ENCODE measurements around the gene PDE6D. TPM values are rescaled to one million over a fixed set of nuclear protein-coding genes. Genes with fewer than 3 reads are reported as not detected.

PDE6D gene
- polyA plus RNA-seq, 3 donors, result 28.4 to 54.6 (median 50.5) TPM

DNA sequence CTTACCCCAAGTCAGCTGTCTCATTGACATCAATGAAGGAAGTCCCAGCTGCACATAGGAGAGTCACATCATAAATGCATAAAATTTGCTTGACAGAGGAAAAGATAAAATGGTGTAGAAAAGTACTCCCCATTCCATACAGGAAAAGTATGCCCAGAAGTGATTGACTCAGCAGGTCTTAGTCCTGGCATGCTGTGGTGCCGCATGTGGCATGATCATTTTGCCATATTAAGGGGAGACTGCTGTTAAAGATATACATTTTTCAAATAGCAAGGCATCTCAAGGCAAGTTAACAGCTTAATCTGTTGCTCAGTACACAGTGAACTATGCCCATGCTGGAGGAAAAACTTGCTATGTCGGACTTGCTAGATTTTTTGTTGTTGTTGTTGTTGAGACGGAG is 13.3 kb upstream of the PDE6D start:
- no peak for DNase-seq
- H3K27me3 Mint-ChIP-seq (ENCODE audit: low read depth in 3 of 3), result no peaks in the 10 kb centered on the region
- intact Hi-C loops (cut with micrococcal nuclease), result no loop called here
- Histone ChIP-seq H4K20me1 (ENCODE audit: insufficient read depth, low read length) (peaks cover 18% of the 10 kb centered on the region), H3K9ac (ENCODE audit: insufficient read depth, low read length, poor library complexity, severe bottlenecking) (no peak overlapping the region), H2AFZ (ENCODE audit: insufficient read depth, low read depth, low read length, poor library complexity, severe bottlenecking) (no peak overlapping the region), H3K27ac (ENCODE audit: low read depth in 1 of 2, low read length in 2 of 2) (no peak overlapping the region), H3K4me3 (replicated peaks in 1 of 3; ENCODE audit: low read depth in 2 of 3, low read length in 3 of 3) (no peak overlapping the region), H3K9me3 (replicated peaks in 1 of 2; ENCODE audit: control insufficient read depth in 1 of 2, insufficient read depth in 1 of 2, low read length in 2 of 2) (no peaks in the 10 kb centered on the region), H3K36me3 (replicated peaks in 1 of 2; ENCODE audit: control insufficient read depth in 1 of 2, insufficient read depth in 2 of 2, low read length in 2 of 2) (peaks cover 77 to 95% of the 10 kb centered on the region in 2 donors), H3K79me2 (ENCODE audit: insufficient read depth, low read length) (peaks cover 25% of the 10 kb centered on the region), H3K27me3 (ENCODE audit: control insufficient read depth in 2 of 2, insufficient read depth in 2 of 2, low read length in 2 of 2) (no peaks in the 10 kb centered on the region), H3K4me1 (ENCODE audit: control insufficient read depth in 1 of 2, insufficient read depth in 2 of 2, low read length in 2 of 2) (no peaks in the 10 kb centered on the region), H3K4me2 (replicated peaks; ENCODE audit: extremely low read depth, low read length, poor library complexity, severe bottlenecking) (no peak overlapping the region)
- H3K36me3 Mint-ChIP-seq, result peaks cover 72 to 98% of the 10 kb centered on the region in 2 donors
- H3K9me3 Mint-ChIP-seq, result no peaks in the 10 kb centered on the region
- peak overlapping the region in 1 of 7 donors; percentile 2 for H3K27ac Mint-ChIP-seq
- TF ChIP-seq, protein P1, sequence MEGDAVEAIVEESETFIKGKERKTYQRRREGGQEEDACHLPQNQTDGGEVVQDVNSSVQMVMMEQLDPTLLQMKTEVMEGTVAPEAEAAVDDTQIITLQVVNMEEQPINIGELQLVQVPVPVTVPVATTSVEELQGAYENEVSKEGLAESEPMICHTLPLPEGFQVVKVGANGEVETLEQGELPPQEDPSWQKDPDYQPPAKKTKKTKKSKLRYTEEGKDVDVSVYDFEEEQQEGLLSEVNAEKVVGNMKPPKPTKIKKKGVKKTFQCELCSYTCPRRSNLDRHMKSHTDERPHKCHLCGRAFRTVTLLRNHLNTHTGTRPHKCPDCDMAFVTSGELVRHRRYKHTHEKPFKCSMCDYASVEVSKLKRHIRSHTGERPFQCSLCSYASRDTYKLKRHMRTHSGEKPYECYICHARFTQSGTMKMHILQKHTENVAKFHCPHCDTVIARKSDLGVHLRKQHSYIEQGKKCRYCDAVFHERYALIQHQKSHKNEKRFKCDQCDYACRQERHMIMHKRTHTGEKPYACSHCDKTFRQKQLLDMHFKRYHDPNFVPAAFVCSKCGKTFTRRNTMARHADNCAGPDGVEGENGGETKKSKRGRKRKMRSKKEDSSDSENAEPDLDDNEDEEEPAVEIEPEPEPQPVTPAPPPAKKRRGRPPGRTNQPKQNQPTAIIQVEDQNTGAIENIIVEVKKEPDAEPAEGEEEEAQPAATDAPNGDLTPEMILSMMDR (IDR thresholded peaks at IDR 0.05), result no peak
- no CpG with 5 or more reads among the region's 3 CpGs for WGBS (ENCODE audit: insufficient coverage)
- no peaks in the 10 kb centered on the region for H3K4me1 Mint-ChIP-seq
- H3K4me3 Mint-ChIP-seq, result no peak overlapping the region

DNA sequence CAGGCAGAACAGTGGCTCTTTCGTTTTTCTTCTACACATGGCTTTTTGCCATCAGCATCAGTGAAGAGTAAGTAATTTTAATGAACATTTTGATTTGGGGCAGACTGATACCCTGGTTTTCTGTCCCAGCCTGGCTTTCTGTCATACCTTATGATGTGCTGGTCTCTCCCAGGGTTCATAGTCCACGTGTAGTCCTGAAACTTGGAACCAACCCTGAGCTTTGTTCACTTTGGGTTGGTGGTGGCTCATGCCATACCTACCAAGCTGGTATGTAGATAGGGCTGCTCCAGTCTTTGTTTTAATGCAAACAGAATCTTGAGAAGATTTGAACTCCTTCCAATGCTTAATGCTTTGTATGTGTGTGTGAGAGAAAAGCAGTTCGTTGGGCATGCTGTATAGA is 10.0 kb upstream of the PDE6D start:
- Histone ChIP-seq H4K20me1 (ENCODE audit: insufficient read depth, low read length) (peaks cover 35% of the 10 kb centered on the region), H3K36me3 (replicated peaks in 1 of 2; ENCODE audit: control insufficient read depth in 1 of 2, insufficient read depth in 2 of 2, low read length in 2 of 2) (peaks cover 57 to 77% of the 10 kb centered on the region in 2 donors), H3K79me2 (ENCODE audit: insufficient read depth, low read length) (peaks cover 52% of the 10 kb centered on the region), H3K9me3 (replicated peaks in 1 of 2; ENCODE audit: control insufficient read depth in 1 of 2, insufficient read depth in 1 of 2, low read length in 2 of 2) (no peaks in the 10 kb centered on the region), H3K27me3 (ENCODE audit: control insufficient read depth in 2 of 2, insufficient read depth in 2 of 2, low read length in 2 of 2) (no peaks in the 10 kb centered on the region), H3K4me1 (ENCODE audit: control insufficient read depth in 1 of 2, insufficient read depth in 2 of 2, low read length in 2 of 2) (peaks cover 9 to 14% of the 10 kb centered on the region in 2 donors), H3K27ac (ENCODE audit: low read depth in 1 of 2, low read length in 2 of 2) (no peak overlapping the region), H3K4me3 (replicated peaks in 1 of 3; ENCODE audit: low read depth in 2 of 3, low read length in 3 of 3) (no peak overlapping the region), H3K9ac (ENCODE audit: insufficient read depth, low read length, poor library complexity, severe bottlenecking) (no peak overlapping the region), H2AFZ (ENCODE audit: insufficient read depth, low read depth, low read length, poor library complexity, severe bottlenecking) (no peak overlapping the region), H3K4me2 (replicated peaks; ENCODE audit: extremely low read depth, low read length, poor library complexity, severe bottlenecking) (no peak overlapping the region)
- Mint-ChIP-seq H3K27ac (no peak overlapping the region), H3K4me1 (peaks cover 10% of the 10 kb centered on the region), H3K27me3 (ENCODE audit: low read depth in 3 of 3) (no peaks in the 10 kb centered on the region), H3K36me3 (peaks cover 55 to 73% of the 10 kb centered on the region in 2 donors), H3K4me3 (no peak overlapping the region), H3K9me3 (no peaks in the 10 kb centered on the region)
- intact Hi-C loops (cut with micrococcal nuclease), result no loop called here
- DNase-seq, result no peak
- 100% methylated on average over 2 of the region's 3 CpGs for WGBS (ENCODE audit: insufficient coverage)
- TF ChIP-seq, protein P1 (IDR thresholded peaks at IDR 0.05), result no peak
